Measurements from ENCODE around the gene PKHD1.

GRCh38 chr6:51866867-51867266, 220.5 kb downstream of the PKHD1 start:
- TF ChIP-seq POLR2A (IDR thresholded peaks at IDR 0.05), result no peak
- TF ChIP-seq CTCF (IDR thresholded peaks at IDR 0.05), result no peak

All from adrenal gland (tissue), 5 donors.